ENCODE data around the gene L1CAM. TPM values are rescaled to one million over a fixed set of nuclear protein-coding genes. Genes with fewer than 3 reads are reported as not detected.
A peak's percentile ranks its signal among the peaks of the same experiment; 100 is the strongest.

The L1CAM gene
- total RNA-seq, 6 experiments from 2014 or later: 0.33 to 0.64 (median 0.47) TPM; not detected in 2

DNA sequence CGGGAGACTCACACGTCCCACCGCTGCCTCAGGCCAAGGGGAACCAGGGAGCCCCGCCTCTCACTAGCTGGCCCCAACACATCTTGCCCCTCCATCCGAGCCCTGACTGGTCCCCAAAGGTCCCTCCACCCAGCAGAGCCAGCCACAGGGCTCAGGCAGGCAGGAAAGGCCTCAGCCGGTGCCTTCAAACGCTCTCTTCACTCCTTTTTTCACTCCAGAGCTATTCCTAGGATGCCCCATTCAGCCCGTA lies 41.6 kb upstream of the L1CAM start:
- WGBS (ENCODE audit: insufficient coverage, low coverage, low lambda C conversion rate, missing lambda C conversion rate): 0% methylated on average over 1 of the region's 8 CpGs

DNA sequence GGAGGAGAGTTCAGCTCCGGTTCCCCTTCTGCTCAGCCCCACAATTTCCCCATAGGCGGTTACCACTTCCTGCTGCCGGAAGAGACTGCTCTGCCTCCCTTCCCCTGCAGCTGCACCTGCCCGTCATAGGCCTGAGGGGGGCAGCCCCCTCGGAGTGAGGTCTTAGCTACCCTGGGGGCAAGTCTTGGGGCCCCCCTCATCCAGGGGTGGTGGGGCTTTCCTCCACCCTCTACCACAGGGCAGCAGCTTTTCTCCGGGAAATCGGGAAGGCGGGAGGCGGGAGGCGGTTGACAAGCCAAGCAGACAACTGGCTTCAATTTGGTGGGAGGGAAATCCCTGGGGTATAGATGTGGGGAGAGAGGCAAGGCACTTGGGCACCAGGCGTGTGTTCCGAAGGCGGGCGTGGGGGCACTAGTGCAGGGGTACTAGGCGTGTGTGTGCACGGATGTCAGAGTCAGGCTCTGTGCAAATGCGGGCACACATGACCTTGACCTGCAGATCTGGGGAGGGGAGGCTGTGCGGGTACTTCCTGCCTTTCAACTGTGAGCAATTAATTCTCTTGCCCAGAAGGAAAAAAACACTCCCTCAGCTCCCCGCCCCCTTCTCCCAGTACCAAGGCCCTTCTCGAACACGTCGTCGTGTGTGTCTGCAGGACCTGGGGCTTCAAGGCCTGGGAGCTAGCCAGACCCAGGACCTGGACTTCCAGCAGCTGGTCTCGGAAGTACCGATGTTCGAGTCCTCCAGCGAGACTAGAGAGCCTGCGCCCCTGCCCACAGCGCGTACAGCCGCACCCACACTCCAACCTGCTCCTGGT lies 41.1 kb upstream of the L1CAM start:
- 52% methylated on average over 4 of the region's 31 CpGs for WGBS (ENCODE audit: insufficient coverage, low coverage, low lambda C conversion rate, missing lambda C conversion rate)
- TF ChIP-seq, protein P1, sequence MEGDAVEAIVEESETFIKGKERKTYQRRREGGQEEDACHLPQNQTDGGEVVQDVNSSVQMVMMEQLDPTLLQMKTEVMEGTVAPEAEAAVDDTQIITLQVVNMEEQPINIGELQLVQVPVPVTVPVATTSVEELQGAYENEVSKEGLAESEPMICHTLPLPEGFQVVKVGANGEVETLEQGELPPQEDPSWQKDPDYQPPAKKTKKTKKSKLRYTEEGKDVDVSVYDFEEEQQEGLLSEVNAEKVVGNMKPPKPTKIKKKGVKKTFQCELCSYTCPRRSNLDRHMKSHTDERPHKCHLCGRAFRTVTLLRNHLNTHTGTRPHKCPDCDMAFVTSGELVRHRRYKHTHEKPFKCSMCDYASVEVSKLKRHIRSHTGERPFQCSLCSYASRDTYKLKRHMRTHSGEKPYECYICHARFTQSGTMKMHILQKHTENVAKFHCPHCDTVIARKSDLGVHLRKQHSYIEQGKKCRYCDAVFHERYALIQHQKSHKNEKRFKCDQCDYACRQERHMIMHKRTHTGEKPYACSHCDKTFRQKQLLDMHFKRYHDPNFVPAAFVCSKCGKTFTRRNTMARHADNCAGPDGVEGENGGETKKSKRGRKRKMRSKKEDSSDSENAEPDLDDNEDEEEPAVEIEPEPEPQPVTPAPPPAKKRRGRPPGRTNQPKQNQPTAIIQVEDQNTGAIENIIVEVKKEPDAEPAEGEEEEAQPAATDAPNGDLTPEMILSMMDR (IDR thresholded peaks at IDR 0.05): no peak
- TF ChIP-seq POLR2A (IDR thresholded peaks at IDR 0.05): no peak
- Histone ChIP-seq H3K27ac (peak overlapping the region; percentile 79 to 84 (median 84)), H3K4me3 (peak overlapping the region; percentile 42 to 75 (median 64)), H3K4me1 (peaks cover 0 to 9% (median 4%) of the 10 kb centered on the region in 4 donors), H3K9me3 (no peaks in the 10 kb centered on the region), H3K27me3 (no peaks in the 10 kb centered on the region), H3K36me3 (no peaks in the 10 kb centered on the region)
- intact Hi-C loops (cut with DNase I): no loop called here
- DNase-seq (peak; percentile 53 to 77 (median 57)), ATAC-seq (peak in 3 of 4 donors; percentile 3 to 9 (median 5))

More for the DNA sequence above, 41.6 kb upstream of the L1CAM start:
- peak overlapping the region; percentile 79 to 84 (median 84) for H3K27ac ChIP-seq
- H3K4me3 ChIP-seq: peak overlapping the region; percentile 42 to 75 (median 64)
- H3K27me3 ChIP-seq: no peaks in the 10 kb centered on the region
- DNase-seq (peak in 1 of 3 donors; percentile 50), ATAC-seq (no peak)
- H3K36me3 ChIP-seq: no peaks in the 10 kb centered on the region
- TF ChIP-seq POLR2A (IDR thresholded peaks at IDR 0.05): no peak
- TF ChIP-seq, protein P1 (IDR thresholded peaks at IDR 0.05): no peak
- intact Hi-C loops (cut with DNase I): no loop called here
- H3K4me1 ChIP-seq: peaks cover 0 to 9% (median 4%) of the 10 kb centered on the region in 4 donors
- no peaks in the 10 kb centered on the region for H3K9me3 ChIP-seq

DNA sequence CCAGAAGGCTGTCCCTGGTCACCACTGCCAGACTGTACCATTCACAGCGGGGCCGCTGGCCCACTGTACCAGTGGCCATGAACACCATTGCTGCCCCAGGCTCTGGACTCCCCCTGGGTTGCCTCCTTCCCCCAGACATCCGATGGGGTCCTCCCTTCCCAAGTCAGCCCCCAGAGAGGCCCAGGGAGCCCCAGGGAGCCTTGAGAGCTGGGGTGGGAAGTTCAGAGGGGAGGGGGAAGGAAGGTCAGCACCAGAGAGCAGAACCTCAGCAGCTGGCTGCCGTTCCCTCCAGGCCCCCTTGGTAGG lies 40.5 kb upstream of the L1CAM start:
- no peaks in the 10 kb centered on the region for H3K9me3 ChIP-seq
- ATAC-seq (no peak), DNase-seq (no peak)
- H3K27ac ChIP-seq: peak overlapping the region; percentile 44 to 84 (median 84)
- H3K4me1 ChIP-seq: peaks cover 0 to 9% (median 4%) of the 10 kb centered on the region in 4 donors
- no peaks in the 10 kb centered on the region for H3K27me3 ChIP-seq
- H3K36me3 ChIP-seq: no peaks in the 10 kb centered on the region
- H3K4me3 ChIP-seq: no peak overlapping the region
- intact Hi-C loops (cut with DNase I): no loop called here
- TF ChIP-seq POLR2A (IDR thresholded peaks at IDR 0.05): no peak
- TF ChIP-seq, protein P1 (IDR thresholded peaks at IDR 0.05): no peak
- WGBS (ENCODE audit: insufficient coverage, low coverage, low lambda C conversion rate, missing lambda C conversion rate): 40% methylated on average over 3 of the region's 4 CpGs

DNA sequence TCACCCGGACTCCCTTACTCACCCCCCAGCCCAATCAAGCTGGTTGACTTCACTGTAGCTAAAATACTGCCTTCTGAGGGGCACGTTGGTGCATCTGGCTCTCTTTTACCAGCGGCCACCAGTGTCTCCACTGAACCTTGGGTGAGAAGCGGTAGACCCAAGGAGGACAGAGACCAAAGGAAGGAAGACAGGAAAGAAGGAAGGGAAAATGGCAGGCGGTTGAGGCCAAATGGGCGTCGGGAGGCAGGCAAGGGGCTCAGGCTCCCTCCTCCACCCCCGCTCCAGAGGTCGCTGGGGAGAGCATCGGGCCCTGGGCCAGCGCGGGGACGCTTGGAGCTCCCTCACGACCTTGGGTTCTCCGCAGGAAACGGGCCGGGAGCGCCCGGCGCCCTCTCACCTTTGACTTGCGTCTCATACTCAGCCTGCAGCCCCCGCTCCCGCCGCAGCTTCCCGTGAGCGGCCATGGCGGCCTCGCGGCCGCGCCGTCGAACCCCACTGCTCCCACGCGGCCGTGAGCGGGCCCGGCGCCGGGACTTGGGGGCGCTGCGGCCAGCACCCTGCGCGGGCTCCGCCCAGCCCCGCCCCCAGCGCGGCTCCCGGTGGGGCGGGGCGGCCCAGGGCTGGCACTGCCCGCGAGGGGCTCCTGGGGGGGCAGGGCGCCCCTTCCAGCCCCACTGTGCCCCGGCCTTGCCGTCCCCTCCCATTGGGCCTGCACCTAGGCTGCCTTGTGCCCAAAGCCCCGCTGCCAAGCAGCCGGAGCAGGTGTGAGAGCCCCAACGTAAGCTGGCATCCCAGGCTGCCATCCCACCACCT lies 40.0 kb upstream of the L1CAM start, which contains the start of gene ARHGAP4:
Gene ARHGAP4, minus strand, starts transcription at position 526 of the 813 bp plus-strand sequence. Its CDS starts 62 bp downstream, at position 464.
- Histone ChIP-seq H3K27ac (peak within 1 kb of the TSS; percentile 44 to 84 (median 84)), H3K9me3 (no peaks in the 10 kb centered on the region), H3K4me3 (peak within 1 kb of the TSS in 2 of 3 donors; percentile 24 to 42), H3K36me3 (no peaks in the 10 kb centered on the region), H3K27me3 (no peaks in the 10 kb centered on the region), H3K4me1 (peaks cover 0 to 9% (median 4%) of the 10 kb centered on the region in 4 donors)
- ATAC-seq (no peak), DNase-seq (peak in 1 of 3 donors; percentile 36)
- TF ChIP-seq, protein P1 (IDR thresholded peaks at IDR 0.05): no peak
- no peak for TF ChIP-seq POLR2A (IDR thresholded peaks at IDR 0.05)
- intact Hi-C loops (cut with DNase I): no loop called here
- WGBS (ENCODE audit: insufficient coverage, low coverage, low lambda C conversion rate, missing lambda C conversion rate): 34% methylated on average over 10 of the region's 59 CpGs
